H9 (cell line): ENCODE data around the gene TM6SF1. TPM values are rescaled to one million over a fixed set of nuclear protein-coding genes. Genes with fewer than 3 reads are reported as not detected.

Experiments
- DNase-seq: peaks from one replicate; pipeline ENCODE4 v3.0.0-alpha.2; 2017
- H2AFZ ChIP-seq: one replicate; pipeline ENCODE4 v1.6.1; 2013; ENCODE audit warnings: mild to moderate bottlenecking, low read length, control low read depth, moderate library complexity
- H2AK5ac ChIP-seq: 2 replicates; pipeline ENCODE4 v1.6.1; 2013; ENCODE audit warnings: low read length, control low read depth, mixed read lengths; ENCODE audit not compliant: insufficient read length
- H2BK120ac ChIP-seq: one replicate; pipeline ENCODE4 v1.6.1; 2013; ENCODE audit warnings: low read depth, mild to moderate bottlenecking, low read length, control low read depth, inconsistent platforms; ENCODE audit not compliant: poor library complexity, severe bottlenecking
- H2BK12ac ChIP-seq: 2 replicates; pipeline ENCODE4 v1.6.1; 2013; ENCODE audit warnings: low read length, control low read depth, mixed read lengths, low read depth; ENCODE audit not compliant: insufficient read length
- H2BK15ac ChIP-seq: 2 replicates; pipeline ENCODE4 v1.6.1; 2013; ENCODE audit warnings: low read depth, low read length, control low read depth
- H2BK20ac ChIP-seq: one replicate; pipeline ENCODE4 v1.6.1; 2013; ENCODE audit warnings: low read depth, mild to moderate bottlenecking, low read length, control low read depth, inconsistent platforms; ENCODE audit not compliant: poor library complexity, severe bottlenecking
- H2BK5ac ChIP-seq: 2 replicates; pipeline ENCODE4 v1.6.1; 2013; ENCODE audit warnings: low read length, control low read depth, mixed read lengths; ENCODE audit not compliant: insufficient read length
- H3K14ac ChIP-seq: 2 replicates; pipeline ENCODE4 v1.6.1; 2013; ENCODE audit warnings: low read length, control low read depth; ENCODE audit not compliant: insufficient read depth
- H3K18ac ChIP-seq: 2 replicates; pipeline ENCODE4 v1.6.1; 2013; ENCODE audit warnings: low read depth, mild to moderate bottlenecking, mixed read lengths, low read length, control low read depth; ENCODE audit not compliant: insufficient read length
- H3K23ac ChIP-seq: 2 replicates; pipeline ENCODE4 v1.6.1; 2013; ENCODE audit warnings: low read length, control low read depth, mixed read lengths, low read depth; ENCODE audit not compliant: insufficient read length
- H3K23me2 ChIP-seq: 2 replicates; pipeline ENCODE4 v1.6.1; 2013; ENCODE audit warnings: low read depth, mild to moderate bottlenecking, mixed read lengths, low read length, control low read depth; ENCODE audit not compliant: insufficient read length, poor library complexity, severe bottlenecking
- H3K27ac ChIP-seq: 2 replicates; pipeline ENCODE4 v1.5.1; 2013; ENCODE audit warnings: low read length, control low read depth, mixed read lengths, low read depth; ENCODE audit not compliant: insufficient read length
- H3K27me3 ChIP-seq: 2 replicates; pipeline ENCODE4 v1.6.1; 2013; ENCODE audit warnings: low read length, control low read depth, inconsistent platforms; ENCODE audit not compliant: insufficient read depth
- H3K4ac ChIP-seq: 2 replicates; pipeline ENCODE4 v1.6.1; 2013; ENCODE audit warnings: low read depth, mild to moderate bottlenecking, control low read depth, inconsistent platforms, low read length, moderate library complexity
- H3K4me1 ChIP-seq: 2 replicates; pipeline ENCODE4 v1.6.1; 2013; ENCODE audit warnings: low read length, control low read depth, inconsistent platforms; ENCODE audit not compliant: insufficient read depth
- H3K4me2 ChIP-seq: 2 replicates; pipeline ENCODE4 v1.6.1; 2013; ENCODE audit warnings: low read length, control low read depth, mixed read lengths; ENCODE audit not compliant: insufficient read length, insufficient read depth
- H3K56ac ChIP-seq: 2 replicates; pipeline ENCODE4 v1.6.1; 2013; ENCODE audit warnings: low read depth, mild to moderate bottlenecking, mixed read lengths, low read length, control low read depth; ENCODE audit not compliant: insufficient read length
- H3K79me1 ChIP-seq: 2 replicates; pipeline ENCODE4 v1.6.1; 2013; ENCODE audit warnings: low read depth, mild to moderate bottlenecking, moderate library complexity, low read length, control low read depth, inconsistent platforms; ENCODE audit not compliant: insufficient read depth, poor library complexity, severe bottlenecking
- H3K79me2 ChIP-seq: 2 replicates; pipeline ENCODE4 v1.6.1; 2013; ENCODE audit warnings: low read length, control low read depth, inconsistent platforms; ENCODE audit not compliant: insufficient read depth
- H3K9ac ChIP-seq: 2 replicates; pipeline ENCODE4 v1.6.1; 2013; ENCODE audit warnings: low read length, control low read depth, mixed read lengths; ENCODE audit not compliant: insufficient read length; ENCODE audit errors: extremely low read depth
- H3K9me3 ChIP-seq: one replicate; pipeline ENCODE4 v1.6.1; 2013; ENCODE audit warnings: low read depth, low read length, inconsistent platforms; ENCODE audit not compliant: control insufficient read depth
- H3T11ph ChIP-seq: one replicate; pipeline ENCODE4 v1.6.1; 2013; ENCODE audit warnings: mild to moderate bottlenecking, low read length, control low read depth, inconsistent platforms
- H4K20me1 ChIP-seq: one replicate; pipeline ENCODE4 v1.6.1; 2013; ENCODE audit not compliant: control insufficient read depth, insufficient read length, insufficient read depth
- H4K5ac ChIP-seq: 2 replicates; pipeline ENCODE4 v1.6.1; 2013; ENCODE audit warnings: low read depth, mild to moderate bottlenecking, mixed read lengths, low read length, control low read depth; ENCODE audit not compliant: insufficient read length
- H4K8ac ChIP-seq: replicated peaks from 2 replicates; pipeline ENCODE4 v1.6.1; 2013; ENCODE audit warnings: low read length, control low read depth, mixed read lengths, low read depth; ENCODE audit not compliant: insufficient read length
- H4K91ac ChIP-seq: 2 replicates; pipeline ENCODE4 v1.6.1; 2013; ENCODE audit warnings: low read depth, mild to moderate bottlenecking, moderate library complexity, mixed read lengths, low read length, control low read depth; ENCODE audit not compliant: insufficient read length
- H3K27ac Mint-ChIP-seq, 3 experiments: 2 replicates in 2 of 3; 3 replicates in 1 of 3; pipeline ENCODE4 v1.8.0; 2020 to 2021; ENCODE audit warnings: mixed read lengths in 3 of 3, mild to moderate bottlenecking in 1 of 3, moderate library complexity in 1 of 3
- H3K27me3 Mint-ChIP-seq: 2 replicates; pipeline ENCODE4 v1.8.0; 2021; ENCODE audit warnings: low read depth, mild to moderate bottlenecking, moderate library complexity, mixed read lengths
- H3K36me3 Mint-ChIP-seq, 3 experiments: 2 replicates in 2 of 3; 3 replicates in 1 of 3; pipeline ENCODE4 v1.8.0; 2020 to 2021; ENCODE audit warnings: low read depth in 3 of 3, mixed read lengths in 3 of 3; ENCODE audit not compliant: insufficient read depth in 1 of 3
- H3K4me1 Mint-ChIP-seq, 2 experiments: 2 replicates each; pipeline ENCODE4 v1.8.0; 2020; ENCODE audit warnings: mixed read lengths in 2 of 2
- H3K4me3 Mint-ChIP-seq, 2 experiments: 2 replicates in 1 of 2; 3 replicates in 1 of 2; pipeline ENCODE4 v1.8.0; 2020 to 2021; ENCODE audit warnings: mild to moderate bottlenecking in 2 of 2, mixed read lengths in 2 of 2, moderate library complexity in 1 of 2
- H3K9me3 Mint-ChIP-seq, 2 experiments: 2 replicates in 1 of 2; 3 replicates in 1 of 2; pipeline ENCODE4 v1.8.0; 2020; ENCODE audit warnings: mild to moderate bottlenecking in 2 of 2, mixed read lengths in 2 of 2, moderate library complexity in 1 of 2
- CTCF ChIP-seq: fragments of 200-600 bp; sonication (generic); conservative IDR thresholded peaks from 3 replicates; pipeline ENCODE4 v1.8.0; 2021; ENCODE audit warnings: antibody characterized with exemption, mild to moderate bottlenecking
- WGBS: extraction: QIAGEN DNeasy Blood & Tissue Kit; methylation state at CpG from one replicate; pipeline ENCODE4 v1.1.7; 2013; ENCODE audit warnings: missing lambda C conversion rate, low lambda C conversion rate, mixed read lengths; ENCODE audit not compliant: insufficient read length; ENCODE audit errors: extremely low coverage; 5-methylcytosine and 5-hydroxymethylcytosine counted together
- total RNA-seq: library from RNA; stranded (reverse); gene quantifications from 2 replicates; pipeline ENCODE4 v1.2.1, GENCODE V29; 2021

TM6SF1 gene
- total RNA-seq, 1 experiment from 2014 or later: 0.96 TPM

DNA sequence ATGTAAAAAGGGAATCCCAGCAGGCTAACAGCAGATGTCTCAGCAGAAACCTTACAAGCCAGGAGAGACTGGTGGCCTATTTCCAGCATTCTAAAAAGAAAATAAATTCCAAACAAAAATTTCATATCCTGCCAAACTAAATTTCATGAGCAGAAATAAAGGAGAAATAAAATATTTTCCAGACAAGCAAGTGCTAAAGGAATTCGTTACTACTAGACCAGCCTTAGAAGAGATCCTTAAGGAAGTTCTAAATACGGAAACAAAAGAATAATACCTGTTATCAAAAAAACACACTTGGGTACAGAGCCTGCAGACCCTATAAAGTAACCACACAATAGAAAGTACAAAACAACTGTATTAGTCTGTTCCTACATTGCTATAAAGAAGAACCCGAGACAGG is 58.8 kb downstream of the TM6SF1 start:
- H2BK15ac ChIP-seq: no peak overlapping the region
- Mint-ChIP-seq H3K36me3 (peaks cover 6 to 18% (median 11%) of the 10 kb centered on the region in 3 experiments; a peak in 6 of 7 replicates), H3K9me3 (peaks cover 0 to 7% of the 10 kb centered on the region in 2 experiments; a peak in 2 of 5 replicates), H3K4me3 (no peak overlapping the region), H3K27me3 (no peaks in the 10 kb centered on the region), H3K27ac (no peak overlapping the region), H3K4me1 (peaks cover 33 to 46% of the 10 kb centered on the region in 2 experiments)
- H2BK5ac ChIP-seq: no peak overlapping the region
- H2AK5ac ChIP-seq: no peak overlapping the region
- no peak overlapping the region for H3K14ac ChIP-seq
- no peak for DNase-seq
- no peak overlapping the region for H2BK120ac ChIP-seq
- H3K18ac ChIP-seq: no peak overlapping the region
- no peaks in the 10 kb centered on the region for H4K20me1 ChIP-seq
- peaks cover 4% of the 10 kb centered on the region; the same call in 1 of the 2 replicates for H3K4me1 ChIP-seq
- H4K8ac ChIP-seq: no peak overlapping the region
- H2BK12ac ChIP-seq: no peak overlapping the region
- H2BK20ac ChIP-seq: no peak overlapping the region
- no peaks in the 10 kb centered on the region for H3K23me2 ChIP-seq
- no peaks in the 10 kb centered on the region for H3K9me3 ChIP-seq
- H3K4me2 ChIP-seq: no peak overlapping the region
- no peak overlapping the region for H3T11ph ChIP-seq
- no peak overlapping the region for H3K23ac ChIP-seq
- WGBS: no CpG with 5 or more reads among the region's 3 CpGs
- no peak overlapping the region for H3K9ac ChIP-seq
- no peak overlapping the region for H2AFZ ChIP-seq
- H3K56ac ChIP-seq: no peak overlapping the region
- H3K4ac ChIP-seq: no peak overlapping the region
- no peak overlapping the region for H3K27ac ChIP-seq
- no peak overlapping the region for H4K91ac ChIP-seq
- H3K27me3 ChIP-seq: no peaks in the 10 kb centered on the region
- H3K79me1 ChIP-seq: peaks cover 3% of the 10 kb centered on the region
- TF ChIP-seq CTCF: no peak
- peaks cover 15% of the 10 kb centered on the region; the same call in 1 of the 2 replicates for H3K79me2 ChIP-seq
- H4K5ac ChIP-seq: no peak overlapping the region
